DOHH2 (cell line): ENCODE data around the gene PAIP2.
"Not testable (repeated sequence)": the region's sequence is repeated elsewhere in the genome, so short reads cannot be mapped to it uniquely, and the experiment has no call there.

ENCODE experiments used
- H3F3A ChIP-seq: fragments of 200-600 bp; sonication (generic), shearing (Covaris generic); 2 replicates; pipeline ENCODE4 v1.6.0; 2016; ENCODE audit warnings: antibody characterized with exemption, mild to moderate bottlenecking; ENCODE audit not compliant: control insufficient read depth, insufficient read depth
- H3K27ac ChIP-seq: fragments of 200-600 bp; sonication (generic); 2 replicates; pipeline ENCODE4 v1.5.1; 2014; ENCODE audit warnings: low read depth, mild to moderate bottlenecking, low read length, moderate library complexity
- H3K27me3 ChIP-seq: fragments of 200-600 bp; sonication (generic); 2 replicates; pipeline ENCODE4 v1.6.1; 2014; ENCODE audit warnings: mild to moderate bottlenecking, low read length, mixed read lengths; ENCODE audit not compliant: control insufficient read depth
- H3K36me3 ChIP-seq: fragments of 200-600 bp; sonication (generic); 2 replicates; pipeline ENCODE4 v1.6.1; 2014; ENCODE audit warnings: mild to moderate bottlenecking, low read length, moderate library complexity, mixed read lengths; ENCODE audit not compliant: control insufficient read depth
- H3K4me1 ChIP-seq: fragments of 200-600 bp; sonication (generic); 2 replicates; pipeline ENCODE4 v1.6.1; 2014; ENCODE audit warnings: mild to moderate bottlenecking, low read length, mixed read lengths; ENCODE audit not compliant: control insufficient read depth
- H3K4me2 ChIP-seq: fragments of 200-600 bp; sonication (generic); 2 replicates; pipeline ENCODE4 v1.6.0; 2014; ENCODE audit warnings: mild to moderate bottlenecking, low read length, moderate library complexity
- H3K4me3 ChIP-seq: fragments of 200-600 bp; sonication (generic); 2 replicates; pipeline ENCODE4 v1.5.1; 2014; ENCODE audit warnings: mild to moderate bottlenecking, low read length, mixed read lengths
- H3K79me2 ChIP-seq: fragments of 200-600 bp; sonication (generic); 2 replicates; pipeline ENCODE4 v1.6.1; 2014; ENCODE audit warnings: mild to moderate bottlenecking, low read length, mixed read lengths; ENCODE audit not compliant: control insufficient read depth
- H3K9me2 ChIP-seq: fragments of 200-600 bp; sonication (generic); replicated peaks from 2 replicates; pipeline ENCODE4 v1.6.1; 2014; ENCODE audit warnings: mild to moderate bottlenecking, low read length, mixed read lengths; ENCODE audit not compliant: control insufficient read depth
- H3K9me3 ChIP-seq: fragments of 200-600 bp; sonication (generic); 2 replicates; pipeline ENCODE4 v1.6.1; 2014; ENCODE audit warnings: antibody characterized with exemption, low read length, mixed read lengths; ENCODE audit not compliant: control insufficient read depth, insufficient read depth
- H4K20me1 ChIP-seq: fragments of 200-600 bp; sonication (generic); 2 replicates; pipeline ENCODE4 v1.6.0; 2014; ENCODE audit warnings: low read depth, mild to moderate bottlenecking, antibody characterized with exemption, low read length, moderate library complexity; ENCODE audit not compliant: control insufficient read depth, insufficient read depth
- CTCF ChIP-seq: fragments of 200-600 bp; sonication (generic); IDR thresholded peaks from one replicate; pipeline ENCODE4 v1.5.1; 2014; ENCODE audit warnings: antibody characterized with exemption, mild to moderate bottlenecking, low read depth, low read length; ENCODE audit not compliant: poor library complexity, severe bottlenecking
- EZH2phosphoT487 ChIP-seq: fragments of 200-600 bp; sonication (generic); IDR thresholded peaks from 2 replicates; pipeline ENCODE4 v1.6.1; 2017; ENCODE audit warnings: borderline replicate concordance, mild to moderate bottlenecking, antibody characterized with exemption, low read length, moderate library complexity, mixed read lengths

The PAIP2 gene

GRCh38 chr5:139306197-139306596 is 35.5 kb upstream of the PAIP2 start:
- Histone ChIP-seq H4K20me1 (peaks cover 72% of the 10 kb centered on the region), H3K4me1 (peaks cover 74% of the 10 kb centered on the region), H3K27me3 (no peaks in the 10 kb centered on the region), H3K9me3 (no peaks in the 10 kb centered on the region), H3K36me3 (peaks cover 72% of the 10 kb centered on the region), H3K4me3 (no peak overlapping the region), H3K79me2 (peaks cover 100% of the 10 kb centered on the region), H3K9me2 (no peaks in the 10 kb centered on the region), H3F3A (peaks cover 16% of the 10 kb centered on the region), H3K27ac (no peak overlapping the region), H3K4me2 (peak overlapping the region; percentile 35)
- TF ChIP-seq CTCF, result no peak
- TF ChIP-seq EZH2phosphoT487, result no peak

GRCh38 chr5:139306628-139307379 is 34.9 kb upstream of the PAIP2 start:
- Histone ChIP-seq H4K20me1 (peaks cover 74% of the 10 kb centered on the region), H3K9me3 (no peaks in the 10 kb centered on the region), H3K4me1 (peaks cover 68% of the 10 kb centered on the region), H3K4me2 (peak overlapping the region; percentile 35), H3K9me2 (no peaks in the 10 kb centered on the region), H3K4me3 (no peak overlapping the region), H3K36me3 (peaks cover 70% of the 10 kb centered on the region), H3K79me2 (peaks cover 100% of the 10 kb centered on the region), H3K27ac (no peak overlapping the region), H3K27me3 (no peaks in the 10 kb centered on the region), H3F3A (peaks cover 16% of the 10 kb centered on the region)
- TF ChIP-seq CTCF (no peak), EZH2phosphoT487 (no peak)

- peaks cover 100% of the 10 kb centered on the region for H3K79me2 ChIP-seq
Measured at GRCh38 chr5:139308797-139309196, 32.9 kb upstream of the PAIP2 start.

GRCh38 chr5:139310715-139311186 is 30.9 kb upstream of the PAIP2 start:
- H3K4me2 ChIP-seq, H3K27me3 ChIP-seq, H3K9me3 ChIP-seq, H3K4me3 ChIP-seq, H3K9me2 ChIP-seq, H3K27ac ChIP-seq: not testable (repeated sequence)
- Histone ChIP-seq H3K79me2 (peaks cover 100% of the 10 kb centered on the region), H3F3A (peaks cover 26% of the 10 kb centered on the region), H4K20me1 (peaks cover 58% of the 10 kb centered on the region), H3K4me1 (peaks cover 31% of the 10 kb centered on the region), H3K36me3 (peaks cover 91% of the 10 kb centered on the region)

More at GRCh38 chr5:139308797-139309196, 32.9 kb upstream of the PAIP2 start:
- no peak overlapping the region for H3K27ac ChIP-seq
- peaks cover 22% of the 10 kb centered on the region for H3F3A ChIP-seq
- H3K4me2 ChIP-seq, result 0 out of 2 replicates have a peak overlapping the region, but pooled peaks have one; percentile 2
- H4K20me1 ChIP-seq, result peaks cover 70% of the 10 kb centered on the region
- no peaks in the 10 kb centered on the region for H3K9me2 ChIP-seq
- H3K4me1 ChIP-seq, result peaks cover 51% of the 10 kb centered on the region
- peaks cover 78% of the 10 kb centered on the region for H3K36me3 ChIP-seq
- TF ChIP-seq EZH2phosphoT487, result no peak
- no peak overlapping the region for H3K4me3 ChIP-seq
- H3K9me3 ChIP-seq, result no peaks in the 10 kb centered on the region
- no peaks in the 10 kb centered on the region for H3K27me3 ChIP-seq
